ENCODE measurements around the gene FABP6.
"Not testable (repeated sequence)": the region's sequence is repeated elsewhere in the genome, so short reads cannot be mapped to it uniquely, and the experiment has no call there.

FABP6 gene

GRCh38 chr5:160245506-160246086 is 16.3 kb downstream of the FABP6 start:
- no peaks in the 10 kb centered on the region for H3K36me3 ChIP-seq (ENCODE audit: control insufficient read depth in 2 of 2, insufficient read depth in 2 of 2, low read length in 2 of 2)

GRCh38 chr5:160249570-160249969 is 20.3 kb downstream of the FABP6 start:
- H3K4me3 ChIP-seq (ENCODE audit: low read length in 2 of 2): not testable (repeated sequence)
- H3K36me3 ChIP-seq (ENCODE audit: control insufficient read depth in 2 of 2, insufficient read depth in 2 of 2, low read length in 2 of 2): peaks cover 10 to 13% of the 10 kb centered on the region in 2 donors

More at GRCh38 chr5:160245506-160246086, 16.3 kb downstream of the FABP6 start:
- Histone ChIP-seq H3K9me3 (ENCODE audit: control insufficient read depth in 2 of 2, low read length in 2 of 2) (no peaks in the 10 kb centered on the region), H3K4me1 (ENCODE audit: control insufficient read depth in 2 of 2, insufficient read depth in 2 of 2, low read length in 2 of 2) (peaks cover 12 to 14% of the 10 kb centered on the region in 2 donors), H3K27me3 (ENCODE audit: control insufficient read depth in 2 of 2, insufficient read depth in 2 of 2, low read length in 2 of 2) (no peaks in the 10 kb centered on the region), H3K4me3 (ENCODE audit: low read length in 2 of 2) (no peak overlapping the region), H3K9ac (ENCODE audit: low read depth in 1 of 2, low read length in 2 of 2) (no peak overlapping the region), H3K27ac (ENCODE audit: low read depth in 2 of 2, low read length in 2 of 2) (peak overlapping the region in 1 of 2 donors; percentile 33)

GRCh38 chr5:160250226-160250625 is 20.9 kb downstream of the FABP6 start:
- Histone ChIP-seq H3K4me1 (ENCODE audit: control insufficient read depth in 2 of 2, insufficient read depth in 2 of 2, low read length in 2 of 2) (peaks cover 16 to 18% of the 10 kb centered on the region in 2 donors), H3K4me3 (ENCODE audit: low read length in 2 of 2) (no peak overlapping the region), H3K9ac (ENCODE audit: low read depth in 1 of 2, low read length in 2 of 2) (no peak overlapping the region), H3K9me3 (ENCODE audit: control insufficient read depth in 2 of 2, low read length in 2 of 2) (no peaks in the 10 kb centered on the region), H3K36me3 (ENCODE audit: control insufficient read depth in 2 of 2, insufficient read depth in 2 of 2, low read length in 2 of 2) (peaks cover 10 to 13% of the 10 kb centered on the region in 2 donors), H3K27me3 (ENCODE audit: control insufficient read depth in 2 of 2, insufficient read depth in 2 of 2, low read length in 2 of 2) (no peaks in the 10 kb centered on the region), H3K27ac (ENCODE audit: low read depth in 2 of 2, low read length in 2 of 2) (peak overlapping the region; percentile 54 to 60)

More at GRCh38 chr5:160249570-160249969, 20.3 kb downstream of the FABP6 start:
- peaks cover 16 to 18% of the 10 kb centered on the region in 2 donors for H3K4me1 ChIP-seq (ENCODE audit: control insufficient read depth in 2 of 2, insufficient read depth in 2 of 2, low read length in 2 of 2)
- peak overlapping the region in 1 of 2 donors; percentile 54 for H3K27ac ChIP-seq (ENCODE audit: low read depth in 2 of 2, low read length in 2 of 2)
- not testable (repeated sequence) for H3K9me3 ChIP-seq (ENCODE audit: control insufficient read depth in 2 of 2, low read length in 2 of 2); H3K27me3 ChIP-seq (ENCODE audit: control insufficient read depth in 2 of 2, insufficient read depth in 2 of 2, low read length in 2 of 2); H3K9ac ChIP-seq (ENCODE audit: low read depth in 1 of 2, low read length in 2 of 2)

- Histone ChIP-seq H3K36me3 (ENCODE audit: control insufficient read depth in 2 of 2, insufficient read depth in 2 of 2, low read length in 2 of 2) (peaks cover 12 to 13% of the 10 kb centered on the region in 2 donors), H3K27ac (ENCODE audit: low read depth in 2 of 2, low read length in 2 of 2) (peak overlapping the region; percentile 64 to 65), H3K9me3 (ENCODE audit: control insufficient read depth in 2 of 2, low read length in 2 of 2) (no peaks in the 10 kb centered on the region), H3K9ac (ENCODE audit: low read depth in 1 of 2, low read length in 2 of 2) (no peak overlapping the region), H3K27me3 (ENCODE audit: control insufficient read depth in 2 of 2, insufficient read depth in 2 of 2, low read length in 2 of 2) (no peaks in the 10 kb centered on the region), H3K4me3 (ENCODE audit: low read length in 2 of 2) (no peak overlapping the region), H3K4me1 (ENCODE audit: control insufficient read depth in 2 of 2, insufficient read depth in 2 of 2, low read length in 2 of 2) (peaks cover 13 to 18% of the 10 kb centered on the region in 2 donors)
Observed at GRCh38 chr5:160250826-160251225, 21.5 kb downstream of the FABP6 start.

- H3K9me3 ChIP-seq (ENCODE audit: control insufficient read depth in 2 of 2, low read length in 2 of 2): no peaks in the 10 kb centered on the region
- H3K4me3 ChIP-seq (ENCODE audit: low read length in 2 of 2): no peak overlapping the region
- H3K27ac ChIP-seq (ENCODE audit: low read depth in 2 of 2, low read length in 2 of 2): peak overlapping the region; percentile 64 to 65
- peaks cover 13 to 18% of the 10 kb centered on the region in 2 donors for H3K4me1 ChIP-seq (ENCODE audit: control insufficient read depth in 2 of 2, insufficient read depth in 2 of 2, low read length in 2 of 2)
- H3K9ac ChIP-seq (ENCODE audit: low read depth in 1 of 2, low read length in 2 of 2): peak overlapping the region in 1 of 2 donors; percentile 22
- peaks cover 13 to 16% of the 10 kb centered on the region in 2 donors for H3K36me3 ChIP-seq (ENCODE audit: control insufficient read depth in 2 of 2, insufficient read depth in 2 of 2, low read length in 2 of 2)
- no peaks in the 10 kb centered on the region for H3K27me3 ChIP-seq (ENCODE audit: control insufficient read depth in 2 of 2, insufficient read depth in 2 of 2, low read length in 2 of 2)
Observed at GRCh38 chr5:160251406-160252155, 22.3 kb downstream of the FABP6 start.

GRCh38 chr5:160252916-160253315 is 23.6 kb downstream of the FABP6 start:
- no peak overlapping the region for H3K4me3 ChIP-seq (ENCODE audit: low read length in 2 of 2)
- no peaks in the 10 kb centered on the region for H3K27me3 ChIP-seq (ENCODE audit: control insufficient read depth in 2 of 2, insufficient read depth in 2 of 2, low read length in 2 of 2)
- no peak overlapping the region for H3K9ac ChIP-seq (ENCODE audit: low read depth in 1 of 2, low read length in 2 of 2)
- no peaks in the 10 kb centered on the region for H3K9me3 ChIP-seq (ENCODE audit: control insufficient read depth in 2 of 2, low read length in 2 of 2)
- peaks cover 13 to 16% of the 10 kb centered on the region in 2 donors for H3K36me3 ChIP-seq (ENCODE audit: control insufficient read depth in 2 of 2, insufficient read depth in 2 of 2, low read length in 2 of 2)
- peaks cover 13 to 18% of the 10 kb centered on the region in 2 donors for H3K4me1 ChIP-seq (ENCODE audit: control insufficient read depth in 2 of 2, insufficient read depth in 2 of 2, low read length in 2 of 2)
- no peak overlapping the region for H3K27ac ChIP-seq (ENCODE audit: low read depth in 2 of 2, low read length in 2 of 2)

- Histone ChIP-seq H3K9ac (ENCODE audit: low read depth in 1 of 2, low read length in 2 of 2) (no peak overlapping the region), H3K4me3 (ENCODE audit: low read length in 2 of 2) (no peak overlapping the region), H3K27ac (ENCODE audit: low read depth in 2 of 2, low read length in 2 of 2) (no peak overlapping the region), H3K27me3 (ENCODE audit: control insufficient read depth in 2 of 2, insufficient read depth in 2 of 2, low read length in 2 of 2) (no peaks in the 10 kb centered on the region), H3K9me3 (ENCODE audit: control insufficient read depth in 2 of 2, low read length in 2 of 2) (no peaks in the 10 kb centered on the region), H3K4me1 (ENCODE audit: control insufficient read depth in 2 of 2, insufficient read depth in 2 of 2, low read length in 2 of 2) (peaks cover 13 to 18% of the 10 kb centered on the region in 2 donors), H3K36me3 (ENCODE audit: control insufficient read depth in 2 of 2, insufficient read depth in 2 of 2, low read length in 2 of 2) (peaks cover 13 to 16% of the 10 kb centered on the region in 2 donors)
Observed at GRCh38 chr5:160253441-160253840, 24.1 kb downstream of the FABP6 start.

- H3K4me1 ChIP-seq (ENCODE audit: control insufficient read depth in 2 of 2, insufficient read depth in 2 of 2, low read length in 2 of 2): peaks cover 13% of the 10 kb centered on the region in 2 donors
- no peaks in the 10 kb centered on the region for H3K9me3 ChIP-seq (ENCODE audit: control insufficient read depth in 2 of 2, low read length in 2 of 2)
- peaks cover 13 to 16% of the 10 kb centered on the region in 2 donors for H3K36me3 ChIP-seq (ENCODE audit: control insufficient read depth in 2 of 2, insufficient read depth in 2 of 2, low read length in 2 of 2)
- no peak overlapping the region for H3K27ac ChIP-seq (ENCODE audit: low read depth in 2 of 2, low read length in 2 of 2)
- H3K4me3 ChIP-seq (ENCODE audit: low read length in 2 of 2): no peak overlapping the region
- no peaks in the 10 kb centered on the region for H3K27me3 ChIP-seq (ENCODE audit: control insufficient read depth in 2 of 2, insufficient read depth in 2 of 2, low read length in 2 of 2)
- no peak overlapping the region for H3K9ac ChIP-seq (ENCODE audit: low read depth in 1 of 2, low read length in 2 of 2)
Observed at GRCh38 chr5:160254706-160255105, 25.4 kb downstream of the FABP6 start.

- Histone ChIP-seq H3K27ac (ENCODE audit: low read depth in 2 of 2, low read length in 2 of 2) (no peak overlapping the region), H3K4me1 (ENCODE audit: control insufficient read depth in 2 of 2, insufficient read depth in 2 of 2, low read length in 2 of 2) (peaks cover 28 to 29% of the 10 kb centered on the region in 2 donors), H3K9me3 (ENCODE audit: control insufficient read depth in 2 of 2, low read length in 2 of 2) (no peaks in the 10 kb centered on the region), H3K36me3 (ENCODE audit: control insufficient read depth in 2 of 2, insufficient read depth in 2 of 2, low read length in 2 of 2) (peaks cover 0 to 8% of the 10 kb centered on the region in 2 donors), H3K4me3 (ENCODE audit: low read length in 2 of 2) (no peak overlapping the region), H3K27me3 (ENCODE audit: control insufficient read depth in 2 of 2, insufficient read depth in 2 of 2, low read length in 2 of 2) (no peaks in the 10 kb centered on the region), H3K9ac (ENCODE audit: low read depth in 1 of 2, low read length in 2 of 2) (no peak overlapping the region)
Observed at GRCh38 chr5:160259341-160259740, 30.0 kb downstream of the FABP6 start.

Measured in mucosa of rectum (tissue), 2 donors.